ENCODE measurements around the gene HOMER2.

The HOMER2 gene

GRCh38 chr15:82808634-82809041, 143.9 kb downstream of the HOMER2 start:
- Histone ChIP-seq H3K27ac (peak overlapping the region; percentile 97), H3K4me3 (ENCODE audit: low read depth in 1 of 2, low read length in 1 of 2) (peak overlapping the region; percentile 85 to 88)
- TF ChIP-seq, protein P1, sequence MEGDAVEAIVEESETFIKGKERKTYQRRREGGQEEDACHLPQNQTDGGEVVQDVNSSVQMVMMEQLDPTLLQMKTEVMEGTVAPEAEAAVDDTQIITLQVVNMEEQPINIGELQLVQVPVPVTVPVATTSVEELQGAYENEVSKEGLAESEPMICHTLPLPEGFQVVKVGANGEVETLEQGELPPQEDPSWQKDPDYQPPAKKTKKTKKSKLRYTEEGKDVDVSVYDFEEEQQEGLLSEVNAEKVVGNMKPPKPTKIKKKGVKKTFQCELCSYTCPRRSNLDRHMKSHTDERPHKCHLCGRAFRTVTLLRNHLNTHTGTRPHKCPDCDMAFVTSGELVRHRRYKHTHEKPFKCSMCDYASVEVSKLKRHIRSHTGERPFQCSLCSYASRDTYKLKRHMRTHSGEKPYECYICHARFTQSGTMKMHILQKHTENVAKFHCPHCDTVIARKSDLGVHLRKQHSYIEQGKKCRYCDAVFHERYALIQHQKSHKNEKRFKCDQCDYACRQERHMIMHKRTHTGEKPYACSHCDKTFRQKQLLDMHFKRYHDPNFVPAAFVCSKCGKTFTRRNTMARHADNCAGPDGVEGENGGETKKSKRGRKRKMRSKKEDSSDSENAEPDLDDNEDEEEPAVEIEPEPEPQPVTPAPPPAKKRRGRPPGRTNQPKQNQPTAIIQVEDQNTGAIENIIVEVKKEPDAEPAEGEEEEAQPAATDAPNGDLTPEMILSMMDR (IDR thresholded peaks at IDR 0.05): no peak

GRCh38 chr15:82807920-82808633, 144.4 kb downstream of the HOMER2 start:
- TF ChIP-seq, protein P1 (IDR thresholded peaks at IDR 0.05): no peak
- H3K9me3 ChIP-seq: no peaks in the 10 kb centered on the region
- no peaks in the 10 kb centered on the region for H3K36me3 ChIP-seq
- peaks cover 24 to 27% of the 10 kb centered on the region in 2 experiments for H3K4me1 ChIP-seq (ENCODE audit: control insufficient read depth in 1 of 2, insufficient read depth in 1 of 2, low read depth in 1 of 2, low read length in 1 of 2)
- H3K27ac ChIP-seq: no peak overlapping the region
- no peaks in the 10 kb centered on the region for H3K27me3 ChIP-seq
- H3K4me3 ChIP-seq (ENCODE audit: low read depth in 1 of 2, low read length in 1 of 2): no peak overlapping the region

More at GRCh38 chr15:82808634-82809041, 143.9 kb downstream of the HOMER2 start:
- H3K27me3 ChIP-seq: no peaks in the 10 kb centered on the region
- no peaks in the 10 kb centered on the region for H3K9me3 ChIP-seq
- H3K4me1 ChIP-seq (ENCODE audit: control insufficient read depth in 1 of 2, insufficient read depth in 1 of 2, low read depth in 1 of 2, low read length in 1 of 2): peaks cover 24 to 27% of the 10 kb centered on the region in 2 experiments
- peaks cover under 1% of the 10 kb centered on the region for H3K36me3 ChIP-seq

- TF ChIP-seq, protein P1 (IDR thresholded peaks at IDR 0.05): no peak
Measured at GRCh38 chr15:82805994-82806406, 146.5 kb downstream of the HOMER2 start, which contains the start of gene FSD2. Gene FSD2 (minus strand): TSS chr15:82806069. CDS start chr15:82787390, 18,679 bp downstream.

GRCh38 chr15:82804575-82804949, 148.0 kb downstream of the HOMER2 start:
- Histone ChIP-seq H3K27ac (no peak overlapping the region), H3K36me3 (no peaks in the 10 kb centered on the region), H3K4me3 (ENCODE audit: low read depth in 1 of 2, low read length in 1 of 2) (no peak overlapping the region), H3K4me1 (ENCODE audit: control insufficient read depth in 1 of 2, insufficient read depth in 1 of 2, low read depth in 1 of 2, low read length in 1 of 2) (peaks cover 6 to 10% of the 10 kb centered on the region in 2 experiments), H3K9me3 (no peaks in the 10 kb centered on the region), H3K27me3 (peaks cover 12% of the 10 kb centered on the region)
- TF ChIP-seq, protein P1 (IDR thresholded peaks at IDR 0.05): no peak

More at GRCh38 chr15:82805994-82806406, 146.5 kb downstream of the HOMER2 start, which contains the start of gene FSD2:
- Histone ChIP-seq H3K4me1 (ENCODE audit: control insufficient read depth in 1 of 2, insufficient read depth in 1 of 2, low read depth in 1 of 2, low read length in 1 of 2) (peaks cover 12 to 15% of the 10 kb centered on the region in 2 experiments), H3K4me3 (ENCODE audit: low read depth in 1 of 2, low read length in 1 of 2) (no peak within 1 kb of the TSS), H3K27me3 (peaks cover 6% of the 10 kb centered on the region), H3K27ac (no peak within 1 kb of the TSS), H3K36me3 (no peaks in the 10 kb centered on the region), H3K9me3 (no peaks in the 10 kb centered on the region)

DNA sequence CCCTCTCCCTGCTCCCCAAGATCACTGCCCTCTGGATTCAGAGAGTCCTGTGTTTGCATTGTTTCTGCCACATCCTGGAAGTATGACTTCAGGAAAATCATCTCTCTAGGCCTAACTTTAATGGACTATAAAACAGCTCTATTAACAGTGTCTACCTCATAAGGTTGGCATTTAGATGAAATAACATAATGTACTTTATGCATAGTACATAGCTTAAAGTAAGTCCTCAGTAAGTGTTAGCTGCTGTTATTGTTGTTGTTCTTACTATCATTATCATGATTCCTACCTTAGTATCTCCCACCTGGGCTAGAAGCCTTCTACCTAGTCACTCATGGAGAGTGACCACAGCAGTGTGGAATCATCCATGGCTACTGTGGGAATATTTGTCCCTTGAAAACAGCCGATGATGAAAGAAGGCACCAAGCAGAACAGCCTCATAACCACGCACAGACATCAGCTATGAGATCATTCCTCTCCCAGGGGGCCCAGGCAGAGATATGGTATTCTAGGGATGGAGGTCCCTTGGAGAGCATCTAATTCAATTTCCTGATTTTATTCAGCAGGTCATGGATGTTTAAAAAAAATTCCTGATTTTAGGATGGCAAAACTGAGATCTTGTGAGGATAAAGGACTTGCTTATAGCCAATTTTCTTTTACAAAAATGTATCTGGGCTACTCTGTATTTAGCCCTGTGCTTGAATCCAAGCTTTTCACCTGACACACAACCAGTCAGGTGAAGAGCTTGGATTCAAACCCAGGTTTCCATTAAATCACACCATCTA, 148.5 kb downstream of the HOMER2 start:
- TF ChIP-seq, protein P1 (IDR thresholded peaks at IDR 0.05): no peak
- no peak overlapping the region for H3K27ac ChIP-seq
- peaks cover 15% of the 10 kb centered on the region for H3K27me3 ChIP-seq
- no peaks in the 10 kb centered on the region for H3K9me3 ChIP-seq
- H3K4me1 ChIP-seq (ENCODE audit: control insufficient read depth in 1 of 2, insufficient read depth in 1 of 2, low read depth in 1 of 2, low read length in 1 of 2): peaks cover 3 to 5% of the 10 kb centered on the region in 2 experiments
- no peak overlapping the region for H3K4me3 ChIP-seq (ENCODE audit: low read depth in 1 of 2, low read length in 1 of 2)
- H3K36me3 ChIP-seq: no peaks in the 10 kb centered on the region

All from neutrophil (primary cell).